Right cardiac atrium (tissue), 5 donors: Measurements from ENCODE around the gene TTC21B. TPM values are rescaled to one million over a fixed set of nuclear protein-coding genes. Genes with fewer than 3 reads are reported as not detected.
A peak's percentile ranks its signal among the peaks of the same experiment; 100 is the strongest.

Experiments used
- ATAC-seq, 2 donors: fragments of 200-7000 bp; cut with Tn5 transposase; one replicate each; pipeline versions ENCODE4 v1.8.0 to v1.9.1; 2020; ENCODE audit warnings: moderate library complexity in 2 of 2, mild to moderate bottlenecking in 1 of 2
- DNase-seq, 3 donors: peaks; one replicate each; pipeline ENCODE4 v3.0.0-alpha.2; 2020
- H3K27ac ChIP-seq: one replicate; pipeline ENCODE4 v1.5.1; 2013; ENCODE audit warnings: mild to moderate bottlenecking, low read length, control low read depth, moderate library complexity
- H3K27me3 ChIP-seq: one replicate; pipeline ENCODE4 v1.6.1; 2013; ENCODE audit not compliant: control insufficient read depth, insufficient read depth
- H3K4me1 ChIP-seq: one replicate; pipeline ENCODE4 v1.6.1; 2013; ENCODE audit warnings: low read length; ENCODE audit not compliant: control insufficient read depth, insufficient read depth
- H3K4me3 ChIP-seq: one replicate; pipeline ENCODE4 v1.5.1; 2013; ENCODE audit warnings: low read length, control low read depth
- H3K9me3 ChIP-seq: one replicate; pipeline ENCODE4 v1.6.1; 2013; ENCODE audit warnings: low read length; ENCODE audit not compliant: control insufficient read depth
- WGBS: extraction: QIAGEN DNeasy Blood & Tissue Kit; methylation state at CpG from one replicate; pipeline ENCODE4 v1.1.7; 2013; 5-methylcytosine and 5-hydroxymethylcytosine counted together
- intact Hi-C, 4 donors: fragments of 100-400 bp; cut with DNase I; formaldehyde crosslinking; loops; one replicate each; pipeline versions ENCODE4 v1.11.0 to v1.14.0; 2022 to 2023
- polyA plus RNA-seq: library from polyadenylated mRNA; stranded (reverse); fragments of 200-250 nt; gene quantifications from one replicate; pipeline ENCODE4 v1.2.3, GENCODE V29; 2013
- total RNA-seq, 4 donors: library from RNA; stranded (reverse); fragmentation: NEBNext Ultra II Directional; extraction: Animal tissue kit (Norgen Biotek cat#: 25700); gene quantifications; one replicate each; pipeline ENCODE4 v1.2.1, GENCODE V29; 2021
- donor health status: healthy with polysubstance abuse.
- donor health status: DM: no; HTN: yes; CAD: no.
- donor health status: DM: no; HTN: no; CAD: no.
- donor health status: DM: no; HTN: yes; CAD: no; lungs with severe emphysema.
- donor health status: DM: yes; HTN: yes; CAD: no.

Gene TTC21B
- total and polyA plus RNA-seq, 5 donors = 6.5 to 19.7 (median 16.4) TPM

- intact Hi-C loops = no loop called here
- ATAC-seq (no peak), DNase-seq (no peak)
- WGBS = 82% methylated on average over 7 of the region's 7 CpGs
- Histone ChIP-seq H3K4me1 (no peaks in the 10 kb centered on the region), H3K27me3 (no peaks in the 10 kb centered on the region), H3K27ac (no peak overlapping the region), H3K4me3 (no peak overlapping the region), H3K9me3 (no peaks in the 10 kb centered on the region)
These were observed 51.8 kb downstream of the TTC21B start for GRCh38 chr2:165901620-165902298.

GRCh38 chr2:165899311-165899710 is 54.3 kb downstream of the TTC21B start:
- ATAC-seq (no peak), DNase-seq (no peak)
- Histone ChIP-seq H3K9me3 (no peaks in the 10 kb centered on the region), H3K4me3 (no peak overlapping the region), H3K4me1 (no peaks in the 10 kb centered on the region), H3K27ac (no peak overlapping the region), H3K27me3 (no peaks in the 10 kb centered on the region)
- WGBS = 91% methylated on average over 2 of the region's 2 CpGs
- intact Hi-C loops = no loop called here

GRCh38 chr2:165898381-165898780 is 55.2 kb downstream of the TTC21B start:
- no peaks in the 10 kb centered on the region for H3K9me3 ChIP-seq
- 86% methylated on average over 4 of the region's 4 CpGs for WGBS
- DNase-seq (no peak), ATAC-seq (no peak)
- H3K27ac ChIP-seq = no peak overlapping the region
- H3K27me3 ChIP-seq = no peaks in the 10 kb centered on the region
- H3K4me3 ChIP-seq = no peak overlapping the region
- H3K4me1 ChIP-seq = no peaks in the 10 kb centered on the region
- intact Hi-C loops = no loop called here

GRCh38 chr2:165897726-165898125 is 55.9 kb downstream of the TTC21B start:
- intact Hi-C loops = no loop called here
- H3K4me3 ChIP-seq = no peak overlapping the region
- WGBS = 66% methylated on average over 5 of the region's 5 CpGs
- H3K27me3 ChIP-seq = no peaks in the 10 kb centered on the region
- DNase-seq (no peak), ATAC-seq (no peak)
- no peak overlapping the region for H3K27ac ChIP-seq
- no peaks in the 10 kb centered on the region for H3K9me3 ChIP-seq
- no peaks in the 10 kb centered on the region for H3K4me1 ChIP-seq

- Histone ChIP-seq H3K27me3 (no peaks in the 10 kb centered on the region), H3K4me1 (no peaks in the 10 kb centered on the region), H3K27ac (no peak overlapping the region), H3K4me3 (no peak overlapping the region), H3K9me3 (no peaks in the 10 kb centered on the region)
- intact Hi-C loops = no loop called here
- WGBS = 94% methylated on average over 5 of the region's 5 CpGs
- DNase-seq (no peak), ATAC-seq (no peak)
These were observed 56.5 kb downstream of the TTC21B start for GRCh38 chr2:165897074-165897473.

GRCh38 chr2:165895974-165896373 is 57.6 kb downstream of the TTC21B start:
- no peaks in the 10 kb centered on the region for H3K27me3 ChIP-seq
- no peak for DNase-seq
- no peak overlapping the region for H3K27ac ChIP-seq
- H3K9me3 ChIP-seq = no peaks in the 10 kb centered on the region
- H3K4me1 ChIP-seq = no peaks in the 10 kb centered on the region
- H3K4me3 ChIP-seq = no peak overlapping the region
- 94% methylated on average over 1 of the region's 1 CpG for WGBS
- ATAC-seq = no peak
- intact Hi-C loops = no loop called here

- DNase-seq = no peak
- Histone ChIP-seq H3K9me3 (no peaks in the 10 kb centered on the region), H3K27me3 (no peaks in the 10 kb centered on the region), H3K27ac (no peak overlapping the region), H3K4me3 (no peak overlapping the region), H3K4me1 (no peaks in the 10 kb centered on the region)
- intact Hi-C loops = no loop called here
- no peak for ATAC-seq
- 91% methylated on average over 4 of the region's 4 CpGs for WGBS
These were observed 60.0 kb downstream of the TTC21B start for GRCh38 chr2:165893556-165893955.

- Histone ChIP-seq H3K27me3 (no peaks in the 10 kb centered on the region), H3K4me3 (no peak overlapping the region), H3K4me1 (no peaks in the 10 kb centered on the region), H3K27ac (no peak overlapping the region), H3K9me3 (no peaks in the 10 kb centered on the region)
- 93% methylated on average over 6 of the region's 6 CpGs for WGBS
- DNase-seq = no peak
- intact Hi-C loops = no loop called here
- no peak for ATAC-seq
These were observed 61.0 kb downstream of the TTC21B start for GRCh38 chr2:165892526-165892925.

GRCh38 chr2:165891943-165892342 is 61.6 kb downstream of the TTC21B start:
- DNase-seq (no peak), ATAC-seq (no peak)
- H3K4me3 ChIP-seq = no peak overlapping the region
- no peak overlapping the region for H3K27ac ChIP-seq
- WGBS = 67% methylated on average over 2 of the region's 2 CpGs
- H3K27me3 ChIP-seq = no peaks in the 10 kb centered on the region
- H3K9me3 ChIP-seq = no peaks in the 10 kb centered on the region
- no peaks in the 10 kb centered on the region for H3K4me1 ChIP-seq
- intact Hi-C loops = no loop called here

GRCh38 chr2:165891345-165891744 is 62.2 kb downstream of the TTC21B start:
- Histone ChIP-seq H3K9me3 (no peaks in the 10 kb centered on the region), H3K27ac (no peak overlapping the region), H3K4me1 (no peaks in the 10 kb centered on the region), H3K27me3 (no peaks in the 10 kb centered on the region), H3K4me3 (no peak overlapping the region)
- DNase-seq = no peak
- no peak for ATAC-seq
- intact Hi-C loops = no loop called here
- 100% methylated on average over 1 of the region's 1 CpG for WGBS

- Histone ChIP-seq H3K9me3 (no peaks in the 10 kb centered on the region), H3K27ac (no peak overlapping the region), H3K27me3 (no peaks in the 10 kb centered on the region), H3K4me3 (no peak overlapping the region), H3K4me1 (no peaks in the 10 kb centered on the region)
- DNase-seq (no peak), ATAC-seq (no peak)
- intact Hi-C loops = no loop called here
These were observed 63.8 kb downstream of the TTC21B start for GRCh38 chr2:165889798-165890197.

- Histone ChIP-seq H3K9me3 (no peaks in the 10 kb centered on the region), H3K4me3 (no peak overlapping the region), H3K4me1 (no peaks in the 10 kb centered on the region), H3K27me3 (no peaks in the 10 kb centered on the region), H3K27ac (no peak overlapping the region)
- no peak for DNase-seq
- intact Hi-C loops = no loop called here
- peak; percentile 23 to 41 for ATAC-seq
- 54% methylated on average over 1 of the region's 1 CpG for WGBS
These were observed 64.4 kb downstream of the TTC21B start for GRCh38 chr2:165889158-165889557.
